GM12892 (cell line): ENCODE data around the gene KRTAP10-7.

Experiments used
- POLR2A ChIP-seq: IDR thresholded peaks from 2 replicates; pipeline ENCODE4 v1.6.1; 2011; ENCODE audit warnings: low read depth, low read length, control low read depth
- TAF1 ChIP-seq: IDR thresholded peaks from 2 replicates; pipeline ENCODE4 v1.6.1; 2011; ENCODE audit warnings: low read depth, mild to moderate bottlenecking, control low read depth, low read length, borderline replicate concordance

- TF ChIP-seq POLR2A (no peak), TAF1 (no peak)
These were observed 26.3 kb downstream of the KRTAP10-7 start, which contains the start of gene KRTAP10-9 for GRCh38 chr21:44626673-44627143.
